WERI-Rb-1 (cell line): Measurements from ENCODE around the gene MTX1.

Experiments used
- DNase-seq: peaks from one replicate; pipeline ENCODE4 v3.0.0-alpha.2; 2020
- H3K27ac ChIP-seq: fragments of 250-450 bp; sonication (Bioruptor Pico); 2 replicates; pipeline ENCODE4 v1.5.1; 2020; ENCODE audit warnings: mild to moderate bottlenecking, moderate library complexity
- H3K27me3 ChIP-seq: fragments of 250-450 bp; sonication (Bioruptor Pico); 2 replicates; pipeline ENCODE4 v1.5.1; 2021; ENCODE audit warnings: mild to moderate bottlenecking, low read depth, moderate library complexity; ENCODE audit not compliant: insufficient read depth, severe bottlenecking
- H3K36me3 ChIP-seq: fragments of 250-450 bp; sonication (Bioruptor Pico); 2 replicates; pipeline ENCODE4 v1.5.1; 2020; ENCODE audit warnings: mild to moderate bottlenecking, moderate library complexity
- H3K4me3 ChIP-seq: 2 replicates; pipeline ENCODE4 v1.5.1; 2011; ENCODE audit warnings: low read depth, mild to moderate bottlenecking, control low read depth, low read length
- H3K9me3 ChIP-seq: fragments of 250-450 bp; sonication (Bioruptor Pico); 2 replicates; pipeline ENCODE4 v1.5.1; 2021; ENCODE audit warnings: mild to moderate bottlenecking, moderate library complexity; ENCODE audit not compliant: severe bottlenecking
- CTCF ChIP-seq: IDR thresholded peaks from 2 replicates; pipeline ENCODE4 v1.5.1; 2011; ENCODE audit warnings: low read depth, mild to moderate bottlenecking, control low read depth, inconsistent platforms, low read length

Gene MTX1

DNA sequence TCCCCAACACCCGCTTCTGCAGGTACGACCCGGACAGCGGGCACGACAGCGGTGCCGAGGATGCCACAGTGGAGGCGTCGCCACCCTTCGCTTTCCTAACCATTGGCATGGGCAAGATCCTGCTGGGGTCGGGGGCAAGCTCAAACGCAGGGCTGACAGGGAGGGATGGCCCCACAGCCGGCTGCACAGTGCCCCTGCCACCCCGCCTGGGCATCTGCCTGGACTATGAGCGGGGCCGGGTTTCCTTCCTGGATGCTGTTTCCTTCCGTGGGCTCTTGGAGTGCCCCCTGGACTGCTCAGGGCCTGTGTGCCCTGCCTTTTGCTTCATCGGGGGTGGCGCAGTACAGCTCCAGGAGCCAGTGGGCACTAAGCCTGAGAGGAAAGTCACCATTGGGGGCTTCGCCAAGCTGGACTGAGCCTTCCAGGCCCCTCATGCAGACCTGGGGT is 24.7 kb upstream of the MTX1 start:
- H3K27ac ChIP-seq = no peak overlapping the region
- H3K4me3 ChIP-seq = no peak overlapping the region
- H3K36me3 ChIP-seq = peaks cover 18% of the 10 kb centered on the region
- no peak for TF ChIP-seq CTCF
- no peaks in the 10 kb centered on the region for H3K27me3 ChIP-seq
- H3K9me3 ChIP-seq = no peaks in the 10 kb centered on the region
- DNase-seq = no peak

- H3K9me3 ChIP-seq = no peaks in the 10 kb centered on the region
- H3K36me3 ChIP-seq = peaks cover 18% of the 10 kb centered on the region
- no peaks in the 10 kb centered on the region for H3K27me3 ChIP-seq
- no peak overlapping the region for H3K4me3 ChIP-seq
- DNase-seq = no peak
- TF ChIP-seq CTCF = no peak
- no peak overlapping the region for H3K27ac ChIP-seq
These were observed 24.1 kb upstream of the MTX1 start for GRCh38 chr1:155184351-155184811.

GRCh38 chr1:155184835-155185782 is 23.4 kb upstream of the MTX1 start:
- Histone ChIP-seq H3K9me3 (no peaks in the 10 kb centered on the region), H3K27me3 (no peaks in the 10 kb centered on the region), H3K36me3 (peaks cover 11% of the 10 kb centered on the region), H3K27ac (no peak overlapping the region), H3K4me3 (no peak overlapping the region)
- no peak for DNase-seq
- no peak for TF ChIP-seq CTCF

DNA sequence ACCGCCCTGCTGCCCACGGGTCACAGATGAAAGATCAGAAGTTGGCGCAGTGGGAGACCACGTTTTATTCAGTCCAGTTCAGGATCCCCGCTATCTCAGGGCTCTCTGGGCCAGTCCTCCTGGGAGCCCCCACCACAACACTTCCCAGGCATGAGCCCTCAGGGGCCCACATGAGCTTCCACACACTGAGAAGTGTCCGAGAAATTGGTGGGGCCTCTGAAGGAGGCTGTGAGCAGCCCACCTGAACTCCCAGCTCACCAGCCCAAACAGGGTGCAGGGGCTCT is 22.8 kb upstream of the MTX1 start:
- H3K27me3 ChIP-seq = no peaks in the 10 kb centered on the region
- DNase-seq = no peak
- TF ChIP-seq CTCF = no peak
- H3K9me3 ChIP-seq = no peaks in the 10 kb centered on the region
- H3K27ac ChIP-seq = no peak overlapping the region
- H3K4me3 ChIP-seq = no peak overlapping the region
- peaks cover 5% of the 10 kb centered on the region for H3K36me3 ChIP-seq

GRCh38 chr1:155186067-155186793 is 22.3 kb upstream of the MTX1 start:
- no peak for TF ChIP-seq CTCF

More at GRCh38 chr1:155186067-155186793, 22.3 kb upstream of the MTX1 start:
- no peak for DNase-seq
- H3K4me3 ChIP-seq = no peak overlapping the region
- H3K9me3 ChIP-seq = no peaks in the 10 kb centered on the region
- H3K27ac ChIP-seq = no peak overlapping the region
- peaks cover 3% of the 10 kb centered on the region; the same call in 1 of the 2 replicates for H3K36me3 ChIP-seq
- H3K27me3 ChIP-seq = no peaks in the 10 kb centered on the region
